HG03354 (cell line): ENCODE data around the gene C1QTNF2.

Source experiments
- ATAC-seq: cut with Tn5 transposase; IDR thresholded peaks from one replicate; pipeline ENCODE4 v1.9.1; 2021; ENCODE audit warnings: mild to moderate bottlenecking; ENCODE audit not compliant: unreplicated experiment, poor library complexity, severe bottlenecking

The C1QTNF2 gene

DNA sequence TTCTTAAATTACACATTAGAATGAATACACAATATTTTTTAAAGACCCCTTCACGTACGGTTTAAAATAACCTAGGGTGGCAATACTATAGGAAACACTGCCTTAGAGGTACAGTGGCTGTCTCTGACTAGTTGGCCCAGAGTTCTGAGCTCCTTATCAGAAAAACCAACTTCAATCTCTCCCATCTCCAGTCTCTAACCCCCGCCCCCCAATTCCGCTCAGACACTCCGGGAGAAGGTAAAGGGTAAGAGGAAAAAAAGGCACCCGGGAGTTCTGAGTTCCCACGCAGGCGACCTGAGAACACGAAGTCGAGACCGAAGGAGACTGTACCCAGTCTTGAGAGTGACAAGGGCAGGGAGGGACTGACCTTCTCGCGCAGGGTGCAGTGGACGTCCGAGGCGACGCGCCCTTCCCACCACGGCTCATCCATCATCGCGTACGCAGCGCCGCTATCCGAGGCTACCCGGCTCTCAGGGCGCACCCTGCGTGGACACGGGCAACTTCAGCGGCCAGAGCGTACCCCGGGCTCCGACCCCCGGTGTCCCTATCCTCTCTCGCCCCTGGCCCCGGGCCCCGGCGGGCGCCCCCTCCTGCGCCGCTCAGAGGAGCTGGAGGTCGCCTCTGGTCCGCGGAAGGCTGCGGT, 58.8 kb downstream of the C1QTNF2 start:
- ATAC-seq = peak; percentile 22

GRCh38 chr5:160310552-160311295, 59.7 kb downstream of the C1QTNF2 start:
- no peak for ATAC-seq

DNA sequence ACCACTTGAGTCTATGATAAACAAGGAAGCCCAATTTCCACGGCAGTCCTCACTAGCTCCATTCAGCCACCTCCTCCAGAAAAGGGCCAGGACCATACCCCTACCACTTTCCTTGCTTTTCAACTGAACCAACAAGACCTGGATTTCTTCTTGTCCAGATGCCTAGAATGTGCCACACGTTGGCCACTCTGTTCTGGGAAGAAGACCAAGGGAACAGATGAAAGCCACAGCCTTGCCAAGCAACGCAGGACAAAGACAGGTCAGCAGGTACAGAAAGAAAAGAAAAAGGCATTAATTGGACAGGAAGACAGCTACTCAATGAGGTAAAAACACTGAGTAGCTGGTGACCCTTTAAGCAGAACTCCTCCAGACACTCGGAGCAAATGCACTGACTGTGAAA, 60.3 kb downstream of the C1QTNF2 start:
- no peak for ATAC-seq

DNA sequence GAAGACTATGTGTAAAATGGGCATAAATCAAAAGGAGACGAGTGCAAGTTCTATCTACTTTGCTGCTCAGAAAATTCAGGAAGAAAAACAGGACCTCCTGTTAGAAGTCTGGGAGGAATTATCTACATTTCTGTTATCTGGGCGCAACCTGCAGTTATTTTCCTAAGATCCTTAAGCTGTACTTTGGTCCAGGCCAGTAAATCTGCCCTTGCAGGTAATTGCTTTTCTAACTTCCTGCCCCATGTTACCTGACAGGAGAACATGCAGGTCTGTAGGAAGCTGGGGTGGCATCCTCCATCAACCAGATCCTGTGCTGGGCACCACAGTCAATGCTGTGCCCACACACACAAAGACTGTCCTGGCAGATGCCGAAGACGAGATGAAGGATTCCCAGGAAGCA, 63.7 kb downstream of the C1QTNF2 start:
- ATAC-seq = no peak

GRCh38 chr5:160305319-160305718, 65.1 kb downstream of the C1QTNF2 start:
- ATAC-seq = no peak

DNA sequence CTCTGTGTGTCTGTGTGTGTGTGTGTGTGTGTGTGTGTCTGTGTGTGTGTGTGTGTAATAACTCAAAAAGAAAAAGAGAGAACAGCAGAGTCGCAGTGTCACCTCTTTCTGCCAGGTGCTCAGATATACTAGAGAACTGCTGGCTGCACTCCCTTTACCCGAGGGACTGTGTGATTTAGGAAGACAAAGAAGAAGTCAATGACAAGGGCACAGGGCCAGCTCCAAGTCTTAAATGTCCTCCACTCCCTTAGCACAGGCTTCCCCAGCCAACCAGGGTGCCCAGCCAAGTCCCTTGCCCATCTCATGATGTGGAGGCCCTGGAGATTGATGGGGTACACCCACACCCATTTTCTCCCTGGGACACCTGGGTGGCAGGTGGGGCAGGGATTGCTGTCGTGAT, 66.7 kb downstream of the C1QTNF2 start:
- ATAC-seq = no peak

- no peak for ATAC-seq
Observed at GRCh38 chr5:160298189-160298588, 72.2 kb downstream of the C1QTNF2 start.

- ATAC-seq = no peak
Observed at GRCh38 chr5:160297776-160298175, 72.7 kb downstream of the C1QTNF2 start.
